Hippocampal formation (tissue), 2 donors: ENCODE data around the gene SLC35F4.

Experiments used
- DNase-seq, 2 donors: peaks; one replicate each; lab custom pipeline; 2025; lab: John Stamatoyannopoulos, UW

The SLC35F4 gene

DNA sequence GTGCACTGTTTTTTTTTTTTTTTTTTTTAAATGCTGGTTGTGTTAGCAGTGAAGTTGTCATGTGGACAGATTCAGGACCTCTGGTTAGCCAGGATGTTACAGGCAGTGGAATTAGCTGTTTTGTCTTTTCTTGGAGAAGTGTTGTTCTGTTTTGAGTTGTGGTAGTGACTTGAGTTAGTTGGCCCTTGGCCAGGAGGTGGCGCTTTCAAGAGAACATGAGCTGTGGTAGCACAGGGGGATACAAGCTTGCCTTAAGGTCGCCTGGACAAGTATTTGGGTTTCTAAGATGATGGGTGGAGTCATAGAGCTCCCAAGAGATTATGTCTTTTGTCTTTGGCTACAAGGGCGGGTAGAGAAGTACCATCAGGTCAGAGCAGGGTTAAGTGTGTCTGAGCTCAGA lies 338.9 kb downstream of the SLC35F4 start:
- no peak for DNase-seq

DNA sequence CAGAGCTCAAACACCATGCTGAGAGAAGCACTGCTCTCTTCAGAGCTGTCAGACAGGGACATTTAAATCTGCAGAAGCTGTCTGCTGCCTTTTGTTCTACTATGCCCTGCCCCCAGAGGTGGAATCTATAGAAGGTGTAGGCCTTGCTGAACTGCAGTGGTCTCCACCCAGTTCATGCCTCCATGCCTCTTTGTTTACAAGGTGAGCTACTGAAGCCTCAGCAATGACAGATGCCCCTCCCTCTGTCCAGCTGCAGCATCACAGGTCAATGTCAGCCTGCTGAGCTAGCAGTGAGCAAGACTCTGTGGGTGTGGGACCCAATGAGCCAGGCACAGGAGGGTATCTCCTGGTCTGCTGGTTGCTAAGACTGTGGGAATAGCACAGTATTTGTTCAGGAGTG lies 346.8 kb downstream of the SLC35F4 start:
- DNase-seq = no peak
